Endodermal cell (in vitro differentiated cells): ENCODE results near the gene AMOTL2. TPM values are rescaled to one million over a fixed set of nuclear protein-coding genes. Genes with fewer than 3 reads are reported as not detected.

Source experiments
- DNase-seq: peaks from one replicate; pipeline ENCODE4 v3.0.0-alpha.2; 2017
- H3K27ac ChIP-seq: 2 replicates; pipeline ENCODE4 v1.5.1; 2013; ENCODE audit warnings: mild to moderate bottlenecking, low read depth, low read length, moderate library complexity
- H3K27me3 ChIP-seq: 2 replicates; pipeline ENCODE4 v1.6.1; 2013; ENCODE audit warnings: mild to moderate bottlenecking, low read length, moderate library complexity; ENCODE audit not compliant: insufficient read depth, control insufficient read depth, poor library complexity, severe bottlenecking
- H3K36me3 ChIP-seq: 2 replicates; pipeline ENCODE4 v1.7.0; 2013; ENCODE audit warnings: mild to moderate bottlenecking, low read length, moderate library complexity; ENCODE audit not compliant: control insufficient read depth, insufficient read depth
- H3K4me1 ChIP-seq: one replicate; pipeline ENCODE4 v1.7.0; 2013; ENCODE audit warnings: low read length; ENCODE audit not compliant: control insufficient read depth, insufficient read depth
- H3K4me3 ChIP-seq: 2 replicates; pipeline ENCODE4 v1.5.1; 2013; ENCODE audit warnings: mild to moderate bottlenecking, low read length, moderate library complexity
- H3K9ac ChIP-seq: 2 replicates; pipeline ENCODE4 v1.6.1; 2013; ENCODE audit warnings: mild to moderate bottlenecking, low read length, moderate library complexity; ENCODE audit not compliant: poor library complexity, severe bottlenecking; ENCODE audit errors: extremely low read depth
- H3K9me3 ChIP-seq: 2 replicates; pipeline ENCODE4 v1.6.1; 2013; ENCODE audit warnings: mild to moderate bottlenecking, low read length, moderate library complexity; ENCODE audit not compliant: control insufficient read depth
- H3K27ac Mint-ChIP-seq: 2 replicates; pipeline ENCODE4 v1.8.0; 2020; ENCODE audit warnings: mixed read lengths
- H3K27me3 Mint-ChIP-seq: 2 replicates; pipeline ENCODE4 v1.8.0; 2021; ENCODE audit warnings: mild to moderate bottlenecking, mixed read lengths; ENCODE audit not compliant: insufficient read depth
- H3K36me3 Mint-ChIP-seq: 2 replicates; pipeline ENCODE4 v1.8.0; 2020; ENCODE audit warnings: low read depth, mixed read lengths
- H3K4me1 Mint-ChIP-seq: 2 replicates; pipeline ENCODE4 v1.8.0; 2020; ENCODE audit warnings: mixed read lengths
- H3K4me3 Mint-ChIP-seq: 2 replicates; pipeline ENCODE4 v1.8.0; 2020; ENCODE audit warnings: mild to moderate bottlenecking, moderate library complexity, mixed read lengths
- H3K9me3 Mint-ChIP-seq: 2 replicates; pipeline ENCODE4 v1.8.0; 2020; ENCODE audit warnings: mild to moderate bottlenecking, mixed read lengths
- WGBS, 2 experiments: methylation state at CpG; one replicate each; pipeline versions ENCODE4 v1.1.5 to v1.1.7; 2013; ENCODE audit warnings: missing lambda C conversion rate in 2 of 2, mixed read lengths in 1 of 2; ENCODE audit not compliant: insufficient coverage in 1 of 2, insufficient read length in 1 of 2; 5-methylcytosine and 5-hydroxymethylcytosine counted together
- total RNA-seq, 2 donors: library from RNA; stranded (reverse); fragmentation: NEBNext Ultra II Directional in 1 of 2; extraction: Animal tissue kit (Norgen Biotek cat#: 25700) in 1 of 2; gene quantifications; 2 replicates in 1 of 2; 3 replicates in 1 of 2; pipeline ENCODE4 v1.2.1, GENCODE V29; 2021
- TF ChIP-seq, protein P1 (sequence below): fragments of 200-600 bp; sonication (generic); conservative IDR thresholded peaks from 2 replicates; pipeline ENCODE4 v1.5.0; 2021; ENCODE audit warnings: antibody characterized with exemption, mild to moderate bottlenecking

Gene AMOTL2
- total RNA-seq, 2 donors from 2014 or later, result 109 to 153 TPM

DNA sequence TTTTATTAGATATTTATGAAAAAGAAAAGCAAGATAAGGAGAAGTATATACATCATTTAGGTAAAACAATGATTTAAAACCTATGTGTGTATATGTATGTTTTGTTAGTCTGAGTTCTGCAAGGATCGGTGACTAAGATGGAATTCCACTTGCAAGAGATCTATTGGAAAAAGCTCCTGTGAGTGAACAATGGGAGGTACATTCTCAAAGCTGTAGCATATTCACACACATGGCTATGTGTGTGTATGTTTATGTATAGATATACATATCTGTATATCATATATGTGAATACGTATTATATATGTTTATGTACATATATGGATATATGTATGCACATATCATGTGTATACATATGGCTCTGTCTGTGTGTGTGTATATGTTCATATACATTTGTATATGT is 54.3 kb downstream of the AMOTL2 start:
- Histone ChIP-seq H3K9ac (no peak overlapping the region), H3K36me3 (no peaks in the 10 kb centered on the region), H3K4me1 (peaks cover 2% of the 10 kb centered on the region), H3K27me3 (no peaks in the 10 kb centered on the region), H3K4me3 (no peak overlapping the region), H3K9me3 (no peaks in the 10 kb centered on the region), H3K27ac (no peak overlapping the region)
- no peak overlapping the region for H3K27ac Mint-ChIP-seq
- TF ChIP-seq, protein P1, sequence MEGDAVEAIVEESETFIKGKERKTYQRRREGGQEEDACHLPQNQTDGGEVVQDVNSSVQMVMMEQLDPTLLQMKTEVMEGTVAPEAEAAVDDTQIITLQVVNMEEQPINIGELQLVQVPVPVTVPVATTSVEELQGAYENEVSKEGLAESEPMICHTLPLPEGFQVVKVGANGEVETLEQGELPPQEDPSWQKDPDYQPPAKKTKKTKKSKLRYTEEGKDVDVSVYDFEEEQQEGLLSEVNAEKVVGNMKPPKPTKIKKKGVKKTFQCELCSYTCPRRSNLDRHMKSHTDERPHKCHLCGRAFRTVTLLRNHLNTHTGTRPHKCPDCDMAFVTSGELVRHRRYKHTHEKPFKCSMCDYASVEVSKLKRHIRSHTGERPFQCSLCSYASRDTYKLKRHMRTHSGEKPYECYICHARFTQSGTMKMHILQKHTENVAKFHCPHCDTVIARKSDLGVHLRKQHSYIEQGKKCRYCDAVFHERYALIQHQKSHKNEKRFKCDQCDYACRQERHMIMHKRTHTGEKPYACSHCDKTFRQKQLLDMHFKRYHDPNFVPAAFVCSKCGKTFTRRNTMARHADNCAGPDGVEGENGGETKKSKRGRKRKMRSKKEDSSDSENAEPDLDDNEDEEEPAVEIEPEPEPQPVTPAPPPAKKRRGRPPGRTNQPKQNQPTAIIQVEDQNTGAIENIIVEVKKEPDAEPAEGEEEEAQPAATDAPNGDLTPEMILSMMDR, result no peak
- H3K9me3 Mint-ChIP-seq, result no peaks in the 10 kb centered on the region
- peaks cover 2% of the 10 kb centered on the region for H3K27me3 Mint-ChIP-seq
- peaks cover 10% of the 10 kb centered on the region for H3K4me1 Mint-ChIP-seq
- no peak for DNase-seq
- WGBS, 2 experiments, result 83 to 91% methylated on average over 1 of the region's 2 CpGs
- no peak overlapping the region for H3K4me3 Mint-ChIP-seq
- H3K36me3 Mint-ChIP-seq, result no peaks in the 10 kb centered on the region

GRCh38 chr3:134318166-134318565 is 56.1 kb downstream of the AMOTL2 start:
- no peak overlapping the region for H3K4me3 ChIP-seq
- H3K9ac ChIP-seq, result no peak overlapping the region
- no peaks in the 10 kb centered on the region for H3K9me3 ChIP-seq
- Mint-ChIP-seq H3K4me1 (peaks cover 24% of the 10 kb centered on the region), H3K4me3 (no peak overlapping the region), H3K27ac (no peak overlapping the region), H3K36me3 (no peaks in the 10 kb centered on the region), H3K27me3 (peaks cover 6% of the 10 kb centered on the region), H3K9me3 (no peaks in the 10 kb centered on the region)
- no peaks in the 10 kb centered on the region for H3K27me3 ChIP-seq
- peaks cover 10% of the 10 kb centered on the region for H3K4me1 ChIP-seq
- no peaks in the 10 kb centered on the region for H3K36me3 ChIP-seq
- no peak overlapping the region for H3K27ac ChIP-seq
- 90% methylated on average over 2 of the region's 2 CpGs; no CpG with 5 or more reads in 1 of the 2 experiments for WGBS, 2 experiments
- TF ChIP-seq, protein P1, result no peak
- DNase-seq, result no peak

DNA sequence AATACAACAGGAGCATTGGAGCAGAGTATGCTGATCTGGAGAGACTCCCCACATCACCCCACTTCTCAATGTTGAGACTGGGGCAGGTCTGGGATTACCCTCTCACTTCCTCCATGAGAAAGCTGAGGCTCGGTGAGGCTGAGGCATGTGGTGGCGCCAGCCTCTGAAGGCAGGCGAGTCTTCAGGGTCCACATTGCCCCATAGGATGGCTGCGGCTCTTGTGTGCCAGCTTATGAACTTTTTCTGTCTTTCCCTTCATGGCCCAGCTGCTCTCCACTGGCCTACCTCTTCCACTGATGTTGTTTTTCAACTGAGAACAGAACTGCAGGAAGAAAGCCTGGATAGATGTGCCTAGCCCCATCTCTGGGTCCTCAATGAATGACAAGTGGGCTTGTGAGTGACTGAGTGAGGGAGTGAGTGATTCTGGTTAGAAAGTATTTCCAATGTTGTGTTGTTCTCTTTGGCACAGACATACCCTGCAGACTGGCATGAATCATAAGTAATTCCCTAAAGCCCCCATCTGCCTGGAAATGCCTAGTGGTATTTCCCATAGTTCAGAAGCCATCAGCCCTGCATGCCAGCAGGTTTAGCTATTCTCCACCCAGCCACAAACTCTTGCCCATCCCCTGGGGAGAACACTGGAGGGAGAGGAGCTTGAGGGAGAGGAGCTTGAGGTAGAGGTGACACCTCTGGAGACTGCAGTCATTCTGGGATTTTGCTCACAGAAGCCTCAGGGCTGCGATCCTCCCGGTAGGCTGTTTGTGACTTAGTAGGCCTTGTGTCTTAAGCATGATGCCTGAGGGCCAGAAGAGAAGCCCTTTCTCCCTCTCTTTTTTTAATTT is 56.9 kb downstream of the AMOTL2 start:
- Histone ChIP-seq H3K4me1 (peaks cover 10% of the 10 kb centered on the region), H3K27me3 (no peaks in the 10 kb centered on the region), H3K27ac (no peak overlapping the region), H3K9ac (no peak overlapping the region), H3K4me3 (no peak overlapping the region), H3K36me3 (no peaks in the 10 kb centered on the region), H3K9me3 (no peaks in the 10 kb centered on the region)
- Mint-ChIP-seq H3K9me3 (no peaks in the 10 kb centered on the region), H3K4me3 (no peak overlapping the region), H3K27me3 (peaks cover 8% of the 10 kb centered on the region), H3K27ac (no peak overlapping the region), H3K4me1 (peaks cover 24% of the 10 kb centered on the region), H3K36me3 (no peaks in the 10 kb centered on the region)
- 97 to 98% methylated on average over 6 of the region's 6 CpGs for WGBS, 2 experiments
- DNase-seq, result peak; percentile 44
- TF ChIP-seq, protein P1, result no peak
